DMS114 treated with DMSO at 0.1 percent for 48 hours (cell line): Measurements from ENCODE around the gene HOXD11.

Source experiments
- DNase-seq: peaks from one replicate; lab custom pipeline; 2025; ENCODE audit not compliant: unreplicated experiment; lab: John Stamatoyannopoulos, UW

Gene HOXD11

GRCh38 chr2:176093145-176093897, 13.8 kb upstream of the HOXD11 start:
- DNase-seq: no peak

GRCh38 chr2:176093898-176094249, 13.2 kb upstream of the HOXD11 start:
- DNase-seq: no peak

GRCh38 chr2:176094349-176094748, 12.7 kb upstream of the HOXD11 start:
- DNase-seq: no peak

GRCh38 chr2:176095421-176095820, 11.7 kb upstream of the HOXD11 start:
- no peak for DNase-seq

- DNase-seq: no peak
These were observed 10.7 kb upstream of the HOXD11 start for GRCh38 chr2:176096243-176096985.

- peak; percentile 45 for DNase-seq
These were observed 9.9 kb upstream of the HOXD11 start for GRCh38 chr2:176096986-176097819.

GRCh38 chr2:176097820-176098365, 9.2 kb upstream of the HOXD11 start:
- no peak for DNase-seq

- no peak for DNase-seq
These were observed 8.5 kb upstream of the HOXD11 start for GRCh38 chr2:176098366-176099158.

- DNase-seq: no peak
These were observed 7.8 kb upstream of the HOXD11 start for GRCh38 chr2:176099159-176099727.

- no peak for DNase-seq
These were observed 7.1 kb upstream of the HOXD11 start, which contains the start of gene HOXD12 for GRCh38 chr2:176099728-176100546. Gene HOXD12, plus strand, starts transcription at chr2:176099795. Its CDS starts 7 bp downstream, at chr2:176099802.

GRCh38 chr2:176100547-176101140, 6.4 kb upstream of the HOXD11 start:
- DNase-seq: no peak

- DNase-seq: no peak
These were observed 5.8 kb upstream of the HOXD11 start for GRCh38 chr2:176101216-176101830.

GRCh38 chr2:176101842-176102241, 5.2 kb upstream of the HOXD11 start:
- no peak for DNase-seq

GRCh38 chr2:176102309-176102866, 4.7 kb upstream of the HOXD11 start:
- DNase-seq: no peak

GRCh38 chr2:176103194-176103593, 3.9 kb upstream of the HOXD11 start:
- no peak for DNase-seq

- DNase-seq: no peak
These were observed 3.3 kb upstream of the HOXD11 start for GRCh38 chr2:176103742-176104315.

- no peak for DNase-seq
These were observed 2.6 kb upstream of the HOXD11 start for GRCh38 chr2:176104316-176105077.
